Natural killer cell (primary cell): ENCODE results near the gene GPRIN1. TPM values are rescaled to one million over a fixed set of nuclear protein-coding genes. Genes with fewer than 3 reads are reported as not detected.
"Not testable (repeated sequence)": the region's sequence is repeated elsewhere in the genome, so short reads cannot be mapped to it uniquely, and the experiment has no call there.

ENCODE experiments used
- ATAC-seq, 3 donors: fragments of 150-1000 bp in 2 of 3; fragments of 200-7000 bp in 1 of 3; cut with Tn5 transposase; 1 replicate in 1 of 3; 2 replicates in 2 of 3; pipeline ENCODE4 v1.10.0; 2021; ENCODE audit warnings: mild to moderate bottlenecking in 2 of 3, moderate library complexity in 2 of 3
- DNase-seq, 2 donors: peaks; one replicate each; pipeline versions ENCODE4 v3.0.0 to v3.0.0-alpha.2; 2013 to 2021; ENCODE audit warnings: mixed read lengths in 1 of 2
- H3K27ac ChIP-seq: one replicate; pipeline ENCODE4 v1.5.1; 2013; ENCODE audit warnings: mild to moderate bottlenecking, low read length
- H3K27me3 ChIP-seq: one replicate; pipeline ENCODE4 v1.6.1; 2013; ENCODE audit warnings: low read length; ENCODE audit not compliant: control insufficient read depth, insufficient read depth
- H3K36me3 ChIP-seq: one replicate; pipeline ENCODE4 v1.6.1; 2013; ENCODE audit warnings: low read length; ENCODE audit not compliant: control insufficient read depth, insufficient read depth
- H3K4me1 ChIP-seq: one replicate; pipeline ENCODE4 v1.6.1; 2013; ENCODE audit warnings: low read length; ENCODE audit not compliant: control insufficient read depth, insufficient read depth
- H3K4me3 ChIP-seq: one replicate; pipeline ENCODE4 v1.5.1; 2013; ENCODE audit warnings: low read length
- H3K9me3 ChIP-seq: one replicate; pipeline ENCODE4 v1.6.1; 2013; ENCODE audit warnings: low read length; ENCODE audit not compliant: control insufficient read depth, insufficient read depth
- H3K27ac Mint-ChIP-seq, 2 donors: one replicate each; pipeline ENCODE4 v1.8.0; 2022; ENCODE audit warnings: mild to moderate bottlenecking in 2 of 2, mixed read lengths in 2 of 2, moderate library complexity in 1 of 2
- H3K27me3 Mint-ChIP-seq, 2 donors: one replicate each; pipeline ENCODE4 v1.8.0; 2022; ENCODE audit warnings: low read depth in 2 of 2, mixed read lengths in 2 of 2
- H3K36me3 Mint-ChIP-seq: one replicate; pipeline ENCODE4 v1.8.0; 2022; ENCODE audit warnings: mixed read lengths
- H3K4me1 Mint-ChIP-seq, 2 donors: one replicate each; pipeline ENCODE4 v1.8.0; 2022; ENCODE audit warnings: mixed read lengths in 2 of 2
- H3K4me3 Mint-ChIP-seq: one replicate; pipeline ENCODE4 v1.8.0; 2022; ENCODE audit warnings: mild to moderate bottlenecking, moderate library complexity, mixed read lengths
- H3K9me3 Mint-ChIP-seq, 2 donors: one replicate each; pipeline ENCODE4 v1.8.0; 2022; ENCODE audit warnings: mixed read lengths in 2 of 2
- CTCF ChIP-seq: fragments of 200-600 bp; IDR thresholded peaks from one replicate; pipeline ENCODE4 v1.8.0; 2022; ENCODE audit warnings: antibody characterized with exemption
- WGBS: methylation state at CpG from one replicate; pipeline ENCODE4 v1.1.7; 2013; ENCODE audit warnings: missing lambda C conversion rate; ENCODE audit not compliant: insufficient coverage; 5-methylcytosine and 5-hydroxymethylcytosine counted together
- intact Hi-C: fragments of 100-400 bp; cut with micrococcal nuclease; formaldehyde crosslinking; loops from one replicate; pipeline ENCODE4 v1.14.2; 2022
- total RNA-seq, 4 donors: library from RNA; stranded (reverse); fragments of 120-200 nt in 1 of 4; gene quantifications; one replicate each; pipeline versions ENCODE4 v1.2.3 to v1.2.4, GENCODE V29; 2013 to 2022

GPRIN1 gene
- total RNA-seq, 3 donors from 2014 or later (not counting 1 experiment from before 2014, with no cell fraction given), result 0.92 to 1.5 (median 1.3) TPM

GRCh38 chr5:176553260-176554085 lies 56.5 kb downstream of the GPRIN1 start:
- TF ChIP-seq CTCF, result no peak
- intact Hi-C loops, result no loop called here
- Histone ChIP-seq H3K9me3 (no peaks in the 10 kb centered on the region), H3K4me3 (no peak overlapping the region), H3K4me1 (peaks cover 18% of the 10 kb centered on the region), H3K27me3 (no peaks in the 10 kb centered on the region), H3K27ac (no peak overlapping the region), H3K36me3 (no peaks in the 10 kb centered on the region)
- no peaks in the 10 kb centered on the region for H3K9me3 Mint-ChIP-seq
- H3K4me1 Mint-ChIP-seq, result peaks cover 10 to 19% of the 10 kb centered on the region in 2 donors
- no peaks in the 10 kb centered on the region for H3K36me3 Mint-ChIP-seq
- peaks cover 0 to 8% of the 10 kb centered on the region in 2 donors for H3K27me3 Mint-ChIP-seq
- WGBS, result 77% methylated on average over 18 of the region's 18 CpGs
- no peak overlapping the region for H3K27ac Mint-ChIP-seq
- ATAC-seq (no peak), DNase-seq (no peak)
- no peak overlapping the region for H3K4me3 Mint-ChIP-seq

- no peak overlapping the region for H3K27ac Mint-ChIP-seq
- DNase-seq (no peak), ATAC-seq (no peak)
- Histone ChIP-seq H3K27me3 (no peaks in the 10 kb centered on the region), H3K36me3 (no peaks in the 10 kb centered on the region), H3K4me3 (no peak overlapping the region), H3K27ac (no peak overlapping the region), H3K9me3 (no peaks in the 10 kb centered on the region), H3K4me1 (peaks cover 18% of the 10 kb centered on the region)
- H3K36me3 Mint-ChIP-seq, result no peaks in the 10 kb centered on the region
- peaks cover 0 to 8% of the 10 kb centered on the region in 2 donors for H3K27me3 Mint-ChIP-seq
- WGBS, result 92% methylated on average over 11 of the region's 11 CpGs
- H3K9me3 Mint-ChIP-seq, result no peaks in the 10 kb centered on the region
- H3K4me3 Mint-ChIP-seq, result no peak overlapping the region
- no peak for TF ChIP-seq CTCF
- peaks cover 10 to 19% of the 10 kb centered on the region in 2 donors for H3K4me1 Mint-ChIP-seq
- intact Hi-C loops, result no loop called here
Observed at GRCh38 chr5:176552332-176552869, 57.6 kb downstream of the GPRIN1 start.

GRCh38 chr5:176550937-176551336 lies 59.0 kb downstream of the GPRIN1 start:
- H3K36me3 Mint-ChIP-seq, intact Hi-C loops, DNase-seq, H3K27me3 Mint-ChIP-seq, H3K4me3 ChIP-seq, ATAC-seq, H3K27me3 ChIP-seq, H3K9me3 Mint-ChIP-seq, H3K9me3 ChIP-seq, H3K27ac ChIP-seq, H3K36me3 ChIP-seq: not testable (repeated sequence)
- WGBS, result 81% methylated on average over 11 of the region's 11 CpGs
- Mint-ChIP-seq H3K27ac (peak overlapping the region in 1 of 2 donors; percentile 36), H3K4me1 (peaks cover 10 to 17% of the 10 kb centered on the region in 2 donors), H3K4me3 (peak overlapping the region; percentile 7)
- peaks cover 18% of the 10 kb centered on the region for H3K4me1 ChIP-seq

- Histone ChIP-seq H3K9me3 (no peaks in the 10 kb centered on the region), H3K27me3 (no peaks in the 10 kb centered on the region), H3K4me1 (peaks cover 18% of the 10 kb centered on the region), H3K27ac (no peak overlapping the region), H3K4me3 (no peak overlapping the region), H3K36me3 (no peaks in the 10 kb centered on the region)
- peaks cover 10 to 14% of the 10 kb centered on the region in 2 donors for H3K4me1 Mint-ChIP-seq
- no peak for TF ChIP-seq CTCF
- no peaks in the 10 kb centered on the region for H3K36me3 Mint-ChIP-seq
- H3K27me3 Mint-ChIP-seq, result peaks cover 0 to 5% of the 10 kb centered on the region in 2 donors
- H3K9me3 Mint-ChIP-seq, result no peaks in the 10 kb centered on the region
- peak in 1 of 3 donors; percentile 34 for ATAC-seq
- H3K27ac Mint-ChIP-seq, result peak overlapping the region in 1 of 2 donors; percentile 36
- DNase-seq, result no peak
- 37% methylated on average over 16 of the region's 16 CpGs for WGBS
- peak overlapping the region; percentile 42 for H3K4me3 Mint-ChIP-seq
- intact Hi-C loops, result no loop called here
Observed at GRCh38 chr5:176550275-176550831, 59.6 kb downstream of the GPRIN1 start.
